Measurements from ENCODE around the gene SUSD4. TPM values are rescaled to one million over a fixed set of nuclear protein-coding genes. Genes with fewer than 3 reads are reported as not detected.

SUSD4 gene
- total and polyA plus RNA-seq, 8 donors: 2.0 to 29.2 (median 25.0) TPM

DNA sequence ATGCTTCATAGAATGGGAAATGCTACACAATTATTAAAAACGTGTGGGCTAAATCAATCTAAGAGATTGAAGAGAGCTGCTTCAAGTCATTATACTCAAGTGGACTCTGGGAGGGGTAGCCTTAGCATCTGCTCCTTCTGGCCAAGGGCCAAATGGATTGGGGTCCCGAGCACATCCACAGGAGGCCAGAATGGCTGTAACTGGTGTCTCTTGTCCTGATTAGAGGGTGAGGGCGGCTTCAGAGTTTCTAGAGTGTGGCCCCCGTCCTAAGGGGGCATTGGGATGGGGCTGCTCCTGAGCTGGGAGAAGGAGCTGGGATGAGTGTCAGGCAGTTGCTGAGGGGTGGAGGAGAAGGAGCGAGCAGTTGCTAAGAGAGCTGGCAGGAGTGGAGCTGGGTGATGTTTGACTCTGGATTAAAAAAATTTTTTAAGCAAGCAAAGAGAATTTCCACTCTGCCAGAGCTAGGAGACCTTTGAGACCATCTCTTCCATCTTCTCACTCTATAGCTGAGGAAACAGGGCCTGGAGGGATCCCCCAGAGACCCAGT lies 149.6 kb downstream of the SUSD4 start:
- Histone ChIP-seq H3K4me1 (no peaks in the 10 kb centered on the region), H3K27me3 (no peaks in the 10 kb centered on the region), H3K9me3 (peaks cover 0 to 14% of the 10 kb centered on the region in 2 donors), H3K36me3 (no peaks in the 10 kb centered on the region), H3K4me3 (no peak overlapping the region), H3K27ac (no peak overlapping the region)
- intact Hi-C loops (cut with DNase I): no loop called here
- no peak for TF ChIP-seq CTCF (IDR thresholded peaks at IDR 0.05)
- no peak for DNase-seq
- ATAC-seq: no peak

- ATAC-seq: no peak
- no peak for TF ChIP-seq CTCF (IDR thresholded peaks at IDR 0.05)
Measured at GRCh38 chr1:223212441-223212840, 151.5 kb downstream of the SUSD4 start.

GRCh38 chr1:223211323-223211985 lies 152.5 kb downstream of the SUSD4 start:
- Histone ChIP-seq H3K4me1 (no peaks in the 10 kb centered on the region), H3K27me3 (no peaks in the 10 kb centered on the region), H3K9me3 (no peaks in the 10 kb centered on the region), H3K27ac (no peak overlapping the region), H3K4me3 (no peak overlapping the region), H3K36me3 (no peaks in the 10 kb centered on the region)
- ATAC-seq: peak; percentile 34
- DNase-seq: no peak
- intact Hi-C loops (cut with DNase I): no loop called here
- TF ChIP-seq CTCF (IDR thresholded peaks at IDR 0.05): no peak

More at GRCh38 chr1:223212441-223212840, 151.5 kb downstream of the SUSD4 start:
- no peaks in the 10 kb centered on the region for H3K4me1 ChIP-seq
- H3K36me3 ChIP-seq: no peaks in the 10 kb centered on the region
- intact Hi-C loops (cut with DNase I): no loop called here
- DNase-seq: no peak
- no peak overlapping the region for H3K4me3 ChIP-seq
- H3K9me3 ChIP-seq: no peaks in the 10 kb centered on the region
- H3K27me3 ChIP-seq: no peaks in the 10 kb centered on the region
- no peak overlapping the region for H3K27ac ChIP-seq

GRCh38 chr1:223210788-223211120 lies 153.2 kb downstream of the SUSD4 start:
- ATAC-seq: no peak
- Histone ChIP-seq H3K27ac (no peak overlapping the region), H3K4me3 (no peak overlapping the region), H3K4me1 (no peaks in the 10 kb centered on the region), H3K36me3 (no peaks in the 10 kb centered on the region), H3K27me3 (no peaks in the 10 kb centered on the region), H3K9me3 (no peaks in the 10 kb centered on the region)
- DNase-seq: no peak
- intact Hi-C loops (cut with DNase I): no loop called here
- TF ChIP-seq CTCF (IDR thresholded peaks at IDR 0.05): no peak

DNA sequence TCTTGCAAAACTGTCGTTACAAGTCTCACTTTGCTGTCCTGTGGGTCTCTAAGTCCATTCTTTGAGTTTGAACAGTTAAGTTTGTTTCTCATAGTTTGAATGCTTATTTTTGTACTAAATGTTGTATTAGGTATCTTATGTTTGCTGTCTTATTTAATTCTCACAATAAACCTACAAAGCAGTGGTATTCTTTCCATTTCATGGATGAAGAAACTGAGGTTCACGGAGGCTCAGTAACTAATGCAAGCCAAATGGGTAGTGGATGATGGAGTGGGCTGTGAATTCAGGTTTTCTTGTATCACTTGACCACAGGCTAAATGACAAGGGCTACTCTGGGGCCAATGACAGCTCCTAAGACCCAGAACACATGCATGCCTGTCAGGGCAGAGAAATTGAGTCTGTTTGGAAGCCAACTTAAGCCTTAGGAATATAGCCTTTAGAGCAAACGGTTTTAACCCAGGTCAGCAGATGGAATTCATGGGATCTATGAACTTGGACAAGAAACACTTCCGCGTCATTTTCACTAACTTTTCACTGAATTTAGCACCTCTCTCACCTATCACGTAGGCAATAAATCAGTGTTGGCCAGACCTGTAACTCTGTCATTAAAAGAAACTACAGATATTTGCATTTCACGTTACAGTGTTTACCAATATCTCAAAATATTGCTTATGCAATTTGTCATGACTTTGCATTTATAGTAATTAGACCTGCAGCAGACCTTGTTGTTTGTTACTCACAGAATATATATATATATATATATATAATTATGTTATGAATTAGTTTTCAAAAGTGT lies 153.8 kb downstream of the SUSD4 start:
- DNase-seq (no peak), ATAC-seq (no peak)
- Histone ChIP-seq H3K36me3 (no peaks in the 10 kb centered on the region), H3K4me1 (no peaks in the 10 kb centered on the region), H3K27ac (no peak overlapping the region), H3K9me3 (no peaks in the 10 kb centered on the region), H3K27me3 (no peaks in the 10 kb centered on the region), H3K4me3 (no peak overlapping the region)
- no peak for TF ChIP-seq CTCF (IDR thresholded peaks at IDR 0.05)
- intact Hi-C loops (cut with DNase I): no loop called here

Measured in left lung (tissue), 10 donors.